Sciatic nerve (tissue), 2 donors: ENCODE measurements around the gene KPNA2. TPM values are rescaled to one million over a fixed set of nuclear protein-coding genes. Genes with fewer than 3 reads are reported as not detected.
"Not testable (repeated sequence)": the region's sequence is repeated elsewhere in the genome, so short reads cannot be mapped to it uniquely, and the experiment has no call there.

Source experiments
- ATAC-seq: fragments of 200-7000 bp; cut with Tn5 transposase; one replicate; pipeline ENCODE4 v1.9.1; 2020; ENCODE audit warnings: mild to moderate bottlenecking, moderate library complexity
- DNase-seq: peaks from one replicate; pipeline ENCODE4 v3.0.0-alpha.2; 2020; ENCODE audit warnings: low spot score
- intact Hi-C: fragments of 100-400 bp; cut with DNase I; formaldehyde crosslinking; loops from one replicate; pipeline ENCODE4 v1.14.2; 2022
- total RNA-seq: library from RNA; stranded (reverse); fragmentation: NEBNext Ultra II Directional; extraction: Animal tissue kit (Norgen Biotek cat#: 25700); gene quantifications from one replicate; pipeline ENCODE4 v1.2.1, GENCODE V29; 2021
- donor health status: DM: no; HTN: no; CAD: no.
- donor health status: DM: no; HTN: no; CAD: no.

Gene KPNA2
- total RNA-seq, 1 donor from 2014 or later = 15.0 TPM

- DNase-seq, ATAC-seq, intact Hi-C loops: not testable (repeated sequence)
Observed at GRCh38 chr17:68051321-68052312, 16.1 kb downstream of the KPNA2 start.

GRCh38 chr17:68052810-68053209 lies 17.3 kb downstream of the KPNA2 start:
- intact Hi-C loops = no loop called here
- ATAC-seq (no peak), DNase-seq (no peak)

- intact Hi-C loops = no loop called here
- ATAC-seq = peak; percentile 85
- no peak for DNase-seq
Observed at GRCh38 chr17:68053231-68054013, 17.9 kb downstream of the KPNA2 start.

GRCh38 chr17:68054296-68054900 lies 18.9 kb downstream of the KPNA2 start:
- ATAC-seq (peak; percentile 33), DNase-seq (no peak)
- intact Hi-C loops = no loop called here

GRCh38 chr17:68057531-68057952 lies 22.0 kb downstream of the KPNA2 start:
- DNase-seq (no peak), ATAC-seq (no peak)
- intact Hi-C loops = no loop called here

GRCh38 chr17:68060336-68060735 lies 24.8 kb downstream of the KPNA2 start:
- DNase-seq = no peak
- no peak for ATAC-seq
- intact Hi-C loops = no loop called here

GRCh38 chr17:68061512-68062313 lies 26.2 kb downstream of the KPNA2 start:
- no peak for ATAC-seq
- DNase-seq = no peak
- intact Hi-C loops = no loop called here

GRCh38 chr17:68065366-68065765 lies 29.8 kb downstream of the KPNA2 start:
- ATAC-seq, DNase-seq: not testable (repeated sequence)

GRCh38 chr17:68068512-68068911 lies 33.0 kb downstream of the KPNA2 start:
- ATAC-seq, intact Hi-C loops: not testable (repeated sequence)
- peak; percentile 7 for DNase-seq

More at GRCh38 chr17:68065366-68065765, 29.8 kb downstream of the KPNA2 start:
- intact Hi-C loops = not testable (repeated sequence)

- ATAC-seq (peak; percentile 72), DNase-seq (peak; percentile 62)
- intact Hi-C loops = not testable (repeated sequence)
Observed at GRCh38 chr17:68070582-68071444, 35.3 kb downstream of the KPNA2 start.

GRCh38 chr17:68074279-68074678 lies 38.7 kb downstream of the KPNA2 start:
- ATAC-seq (peak; percentile 46), DNase-seq (no peak)
- intact Hi-C loops = no loop called here

- ATAC-seq, intact Hi-C loops, DNase-seq: not testable (repeated sequence)
Observed at GRCh38 chr17:68075953-68076607, 40.5 kb downstream of the KPNA2 start.

GRCh38 chr17:68077498-68077897 lies 42.0 kb downstream of the KPNA2 start:
- ATAC-seq, intact Hi-C loops, DNase-seq: not testable (repeated sequence)

- DNase-seq (peak; percentile 45), ATAC-seq (no peak)
- intact Hi-C loops = no loop called here
Observed at GRCh38 chr17:68080411-68081150, 45.0 kb downstream of the KPNA2 start.

GRCh38 chr17:68081305-68082265 lies 46.0 kb downstream of the KPNA2 start:
- ATAC-seq, intact Hi-C loops, DNase-seq: not testable (repeated sequence)
